Tibial artery (tissue), 4 donors: ENCODE data around the gene REP15.
A peak's percentile ranks its signal among the peaks of the same experiment; 100 is the strongest.

Experiments
- DNase-seq, 2 donors: peaks; one replicate each; pipeline ENCODE4 v3.0.0-alpha.2; 2019
- H3K27ac ChIP-seq, 2 donors: fragments of 200-600 bp; sonication (generic) in 1 of 2; 1 replicate in 1 of 2; 2 replicates in 1 of 2; pipeline ENCODE4 v1.5.1; 2018 to 2019; ENCODE audit warnings: mild to moderate bottlenecking in 1 of 2
- H3K27me3 ChIP-seq, 2 donors: fragments of 200-600 bp; sonication (generic) in 1 of 2; one replicate each; pipeline versions ENCODE4 v1.5.1 to v1.6.0; 2016 to 2019
- H3K36me3 ChIP-seq, 3 donors: fragments of 200-600 bp; sonication (generic) in 2 of 3; one replicate each; pipeline ENCODE4 v1.5.1; 2016 to 2019; ENCODE audit warnings: mild to moderate bottlenecking in 2 of 3
- H3K4me1 ChIP-seq, 4 donors: fragments of 200-600 bp; sonication (generic) in 2 of 4; 1 replicate in 3 of 4; 2 replicates in 1 of 4; pipeline ENCODE4 v1.5.1; 2016 to 2019
- H3K4me3 ChIP-seq, 2 donors: fragments of 200-600 bp; sonication (generic) in 1 of 2; 1 replicate in 1 of 2; 2 replicates in 1 of 2; pipeline ENCODE4 v1.5.1; 2018 to 2019; ENCODE audit warnings: mild to moderate bottlenecking in 2 of 2
- H3K9me3 ChIP-seq, 3 donors: fragments of 200-600 bp; sonication (generic) in 1 of 3; one replicate each; pipeline ENCODE4 v1.5.1; 2016 to 2019
- CTCF ChIP-seq, 2 experiments: fragments of 200-600 bp in 1 of 2; fragments of 450-650 bp in 1 of 2; IDR thresholded peaks; one replicate each; pipeline ENCODE4 v1.5.1; 2017 to 2019; ENCODE audit warnings: antibody characterized with exemption in 2 of 2, mild to moderate bottlenecking in 1 of 2, moderate library complexity in 1 of 2
- intact Hi-C: fragments of 100-400 bp; cut with DNase I; formaldehyde crosslinking; loops from one replicate; pipeline ENCODE4 v1.15.0; 2023; ENCODE audit warnings: low total_unique reads

The REP15 gene

GRCh38 chr12:27657296-27657695, 39.0 kb upstream of the REP15 start:
- no peaks in the 10 kb centered on the region for H3K4me1 ChIP-seq
- no peak overlapping the region for H3K27ac ChIP-seq
- no peak for TF ChIP-seq CTCF (IDR thresholded peaks at IDR 0.05)
- intact Hi-C loops, result no loop called here
- H3K27me3 ChIP-seq, result no peaks in the 10 kb centered on the region
- H3K9me3 ChIP-seq, result no peaks in the 10 kb centered on the region
- peaks cover 7 to 37% (median 22%) of the 10 kb centered on the region in 3 donors for H3K36me3 ChIP-seq
- H3K4me3 ChIP-seq, result no peak overlapping the region
- no peak for DNase-seq

- Histone ChIP-seq H3K27me3 (no peaks in the 10 kb centered on the region), H3K4me3 (no peak overlapping the region), H3K27ac (no peak overlapping the region), H3K4me1 (peaks cover 0 to 26% (median 0%) of the 10 kb centered on the region in 4 donors), H3K9me3 (no peaks in the 10 kb centered on the region), H3K36me3 (peaks cover 14 to 39% (median 33%) of the 10 kb centered on the region in 3 donors)
- no peak for TF ChIP-seq CTCF (IDR thresholded peaks at IDR 0.05)
- no peak for DNase-seq
- intact Hi-C loops, result no loop called here
Measured at GRCh38 chr12:27665704-27666103, 30.5 kb upstream of the REP15 start.

- peaks cover 8 to 31% (median 25%) of the 10 kb centered on the region in 3 donors for H3K36me3 ChIP-seq
- intact Hi-C loops, result no loop called here
Measured at GRCh38 chr12:27666510-27666909, 29.7 kb upstream of the REP15 start.

GRCh38 chr12:27667540-27667939, 28.7 kb upstream of the REP15 start:
- Histone ChIP-seq H3K4me3 (no peak overlapping the region), H3K9me3 (no peaks in the 10 kb centered on the region), H3K27ac (peak overlapping the region; percentile 56 to 61), H3K27me3 (no peaks in the 10 kb centered on the region), H3K4me1 (peaks cover 0 to 37% (median 4%) of the 10 kb centered on the region in 4 donors), H3K36me3 (peaks cover 8 to 30% (median 21%) of the 10 kb centered on the region in 3 donors)
- no peak for TF ChIP-seq CTCF (IDR thresholded peaks at IDR 0.05)
- intact Hi-C loops, result no loop called here
- DNase-seq, result peak; percentile 61 to 87

More at GRCh38 chr12:27666510-27666909, 29.7 kb upstream of the REP15 start:
- Histone ChIP-seq H3K4me3 (no peak overlapping the region), H3K9me3 (no peaks in the 10 kb centered on the region), H3K4me1 (peaks cover 0 to 27% (median 0%) of the 10 kb centered on the region in 4 donors), H3K27me3 (no peaks in the 10 kb centered on the region), H3K27ac (peak overlapping the region; percentile 56 to 61)
- no peak for DNase-seq
- TF ChIP-seq CTCF (IDR thresholded peaks at IDR 0.05), result no peak

- DNase-seq, result no peak
- Histone ChIP-seq H3K36me3 (peaks cover 8 to 29% (median 24%) of the 10 kb centered on the region in 3 donors), H3K9me3 (no peaks in the 10 kb centered on the region), H3K4me1 (peaks cover 0 to 45% (median 9%) of the 10 kb centered on the region in 4 donors), H3K27ac (peak overlapping the region; percentile 67 to 70), H3K27me3 (no peaks in the 10 kb centered on the region), H3K4me3 (no peak overlapping the region)
- intact Hi-C loops, result no loop called here
- no peak for TF ChIP-seq CTCF (IDR thresholded peaks at IDR 0.05)
Measured at GRCh38 chr12:27672051-27672450, 24.2 kb upstream of the REP15 start.

- Histone ChIP-seq H3K4me3 (peak overlapping the region; percentile 10 to 26), H3K27ac (peak overlapping the region; percentile 67 to 70), H3K9me3 (no peaks in the 10 kb centered on the region), H3K36me3 (peaks cover 14 to 30% (median 27%) of the 10 kb centered on the region in 3 donors), H3K4me1 (peaks cover 0 to 39% (median 9%) of the 10 kb centered on the region in 4 donors), H3K27me3 (no peaks in the 10 kb centered on the region)
- no peak for TF ChIP-seq CTCF (IDR thresholded peaks at IDR 0.05)
- no peak for DNase-seq
- intact Hi-C loops, result no loop called here
Measured at GRCh38 chr12:27672643-27673042, 23.6 kb upstream of the REP15 start.
